PC-3 (cell line): ENCODE data around the gene CCDC34. TPM values are rescaled to one million over a fixed set of nuclear protein-coding genes. Genes with fewer than 3 reads are reported as not detected.
A peak's percentile ranks its signal among the peaks of the same experiment; 100 is the strongest.

Experiments
- ATAC-seq: fragments of 200-7000 bp; cut with Tn5 transposase; 2 replicates; pipeline ENCODE4 v1.9.1; 2020; ENCODE audit warnings: mild to moderate bottlenecking, moderate library complexity
- BruUV-seq: library from RNA; stranded (reverse); fragments of 400-500 nt; replicated peaks from 2 replicates; lab custom pipeline; 2021; lab: Mats Ljungman, UMichigan
- CTCF ChIA-PET: fragments of 300-600 bp; sonication (Branson Sonifier 250); formaldehyde crosslinking; loops from one replicate; lab custom pipeline; 2022; ENCODE audit warnings: antibody characterized with exemption; lab: Charles Lee
- POLR2A ChIA-PET: fragments of 300-600 bp; sonication (Branson Sonifier 250); formaldehyde crosslinking; loops from one replicate; lab custom pipeline; 2022; ENCODE audit warnings: antibody characterized with exemption; ENCODE audit not compliant: unreplicated experiment; lab: Charles Lee
- DNase-seq: peaks from one replicate; pipeline ENCODE4 v3.0.0-alpha.2; 2015
- H2AFZ ChIP-seq: fragments of 300-600 bp; sonication (generic); 2 replicates; pipeline ENCODE4 v1.6.0; 2016; ENCODE audit warnings: antibody characterized with exemption, low read length
- H3F3A ChIP-seq: fragments of 300-600 bp; sonication (generic); one replicate; pipeline ENCODE4 v1.6.0; 2017; ENCODE audit warnings: antibody characterized with exemption, low read length, control low read depth, mild to moderate bottlenecking; ENCODE audit not compliant: unreplicated experiment
- H3K27ac ChIP-seq: fragments of 300-600 bp; sonication (generic); 2 replicates; pipeline ENCODE4 v1.5.1; 2016; ENCODE audit warnings: mild to moderate bottlenecking, low read length
- H3K27me3 ChIP-seq: fragments of 300-600 bp; sonication (generic); 2 replicates; pipeline ENCODE4 v1.6.1; 2016; ENCODE audit warnings: low read length, mixed read lengths
- H3K36me3 ChIP-seq: fragments of 300-600 bp; sonication (generic); 2 replicates; pipeline ENCODE4 v1.6.1; 2016; ENCODE audit warnings: low read depth, mixed run types, low read length, mixed read lengths
- H3K4me1 ChIP-seq: fragments of 300-600 bp; sonication (generic); 2 replicates; pipeline ENCODE4 v1.5.1; 2016; ENCODE audit warnings: low read length; ENCODE audit not compliant: insufficient read depth
- H3K4me2 ChIP-seq: fragments of 300-600 bp; sonication (generic); 2 replicates; pipeline ENCODE4 v1.6.0; 2016; ENCODE audit warnings: low read length
- H3K4me3 ChIP-seq: fragments of 300-600 bp; sonication (generic); 2 replicates; pipeline ENCODE4 v1.5.1; 2016; ENCODE audit warnings: mild to moderate bottlenecking, low read length, mixed read lengths
- H3K79me2 ChIP-seq: fragments of 300-600 bp; sonication (generic); 2 replicates; pipeline ENCODE4 v1.6.1; 2017; ENCODE audit warnings: low read length, mixed read lengths
- H3K9ac ChIP-seq: fragments of 300-600 bp; sonication (generic); 2 replicates; pipeline ENCODE4 v1.6.0; 2016; ENCODE audit warnings: mild to moderate bottlenecking, low read length
- H3K9me2 ChIP-seq: fragments of 300-600 bp; sonication (generic); replicated peaks from 2 replicates; pipeline ENCODE4 v1.6.1; 2016; ENCODE audit warnings: mixed run types, low read length, mixed read lengths
- H3K9me3 ChIP-seq: fragments of 300-600 bp; sonication (generic); 2 replicates; pipeline ENCODE4 v1.6.1; 2016; ENCODE audit warnings: low read length, mixed read lengths
- H4K20me1 ChIP-seq: fragments of 300-600 bp; sonication (generic); 2 replicates; pipeline ENCODE4 v1.6.1; 2016; ENCODE audit warnings: low read length, mixed read lengths
- EZH2 ChIP-seq: fragments of 300-600 bp; sonication (generic); IDR thresholded peaks from one replicate; pipeline ENCODE4 v1.6.1; 2017; ENCODE audit warnings: antibody characterized with exemption, mild to moderate bottlenecking, low read length; ENCODE audit not compliant: unreplicated experiment
- EZH2phosphoT487 ChIP-seq: fragments of 300-600 bp; sonication (generic); IDR thresholded peaks from 2 replicates; pipeline ENCODE4 v1.6.1; 2018; ENCODE audit warnings: mild to moderate bottlenecking, antibody characterized with exemption, low read length, borderline replicate concordance
- intact Hi-C: fragments of 100-400 bp; cut with micrococcal nuclease; formaldehyde crosslinking; loops from 2 replicates; pipeline ENCODE4 v1.9.0; 2023
- total RNA-seq: library from RNA; depleted of rRNA; stranded (reverse); fragments of >200 nt; gene quantifications from 2 replicates; pipeline ENCODE4 v1.2.3, GENCODE V29; 2014
- TF ChIP-seq, protein P1 (sequence below): fragments of 300-600 bp; sonication (generic); conservative IDR thresholded peaks from 2 replicates; pipeline ENCODE4 v1.5.1; 2017; ENCODE audit warnings: antibody characterized with exemption, low read depth, mild to moderate bottlenecking, low read length

The CCDC34 gene
- total RNA-seq, 1 experiment from 2014 or later: 11.0 TPM

DNA sequence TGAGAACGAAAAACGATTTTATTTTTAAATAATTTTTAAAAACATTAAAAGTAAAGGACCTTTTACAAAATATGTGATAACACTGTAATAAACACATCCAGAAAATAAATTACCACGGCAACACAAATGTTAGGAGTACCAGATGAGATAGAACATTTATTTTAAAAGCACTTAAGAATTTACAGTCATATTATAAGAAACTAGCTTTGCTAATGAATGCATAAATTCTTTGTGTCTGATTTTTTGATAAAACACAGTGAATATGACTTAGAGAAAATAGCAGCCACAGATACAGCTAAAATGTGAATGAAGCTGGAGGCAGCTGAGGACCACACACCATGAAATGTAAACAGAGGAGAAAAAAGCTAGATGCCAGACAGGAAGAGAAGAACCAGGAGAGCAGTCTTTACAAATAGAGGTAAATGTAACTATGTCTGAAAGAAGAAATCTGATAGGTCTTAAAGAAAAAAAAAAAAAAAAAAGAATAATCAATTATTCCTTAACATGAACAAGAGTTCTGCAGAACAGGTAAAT, 14.6 kb downstream of the CCDC34 start:
- peak overlapping the region; percentile 74 for H3K4me2 ChIP-seq
- no peaks in the 10 kb centered on the region for H3K9me2 ChIP-seq
- no peak overlapping the region for H3K9ac ChIP-seq
- 0 out of 2 replicates have a peak, but pooled peaks cover 3% of the 10 kb centered on the region for H3K36me3 ChIP-seq
- BruUV-seq: no TSS peak
- no peaks in the 10 kb centered on the region for H3K27me3 ChIP-seq
- H3K9me3 ChIP-seq: no peaks in the 10 kb centered on the region
- ChIA-PET CTCF (interaction anchor here (0.7 kb wide), 2 partner anchors 11 to 108 kb away, joined by 3 to 11 read pairs; no protein-coding TSS in a partner anchor), POLR2A (interaction anchor here (0.7 kb wide), 1 partner anchor 77 kb away, joined by 5 read pairs; no protein-coding TSS in a partner anchor)
- H3K4me1 ChIP-seq: peaks cover 14% of the 10 kb centered on the region
- H3K79me2 ChIP-seq: no peaks in the 10 kb centered on the region
- ATAC-seq: peak; percentile 65
- no peak overlapping the region for H2AFZ ChIP-seq
- intact Hi-C loops: loop anchor here (1.0 to 2.0 kb wide), 2 partner anchors 47 to 48 kb away; no protein-coding TSS in a partner anchor
- no peak overlapping the region for H3K4me3 ChIP-seq
- no peaks in the 10 kb centered on the region; the same call in 1 of the 2 replicates for H4K20me1 ChIP-seq
- peak overlapping the region; percentile 44; the same call in 1 of the 2 replicates for H3K27ac ChIP-seq
- DNase-seq: no peak
- H3F3A ChIP-seq: no peaks in the 10 kb centered on the region
- TF ChIP-seq, protein P1, sequence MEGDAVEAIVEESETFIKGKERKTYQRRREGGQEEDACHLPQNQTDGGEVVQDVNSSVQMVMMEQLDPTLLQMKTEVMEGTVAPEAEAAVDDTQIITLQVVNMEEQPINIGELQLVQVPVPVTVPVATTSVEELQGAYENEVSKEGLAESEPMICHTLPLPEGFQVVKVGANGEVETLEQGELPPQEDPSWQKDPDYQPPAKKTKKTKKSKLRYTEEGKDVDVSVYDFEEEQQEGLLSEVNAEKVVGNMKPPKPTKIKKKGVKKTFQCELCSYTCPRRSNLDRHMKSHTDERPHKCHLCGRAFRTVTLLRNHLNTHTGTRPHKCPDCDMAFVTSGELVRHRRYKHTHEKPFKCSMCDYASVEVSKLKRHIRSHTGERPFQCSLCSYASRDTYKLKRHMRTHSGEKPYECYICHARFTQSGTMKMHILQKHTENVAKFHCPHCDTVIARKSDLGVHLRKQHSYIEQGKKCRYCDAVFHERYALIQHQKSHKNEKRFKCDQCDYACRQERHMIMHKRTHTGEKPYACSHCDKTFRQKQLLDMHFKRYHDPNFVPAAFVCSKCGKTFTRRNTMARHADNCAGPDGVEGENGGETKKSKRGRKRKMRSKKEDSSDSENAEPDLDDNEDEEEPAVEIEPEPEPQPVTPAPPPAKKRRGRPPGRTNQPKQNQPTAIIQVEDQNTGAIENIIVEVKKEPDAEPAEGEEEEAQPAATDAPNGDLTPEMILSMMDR: no peak

DNA sequence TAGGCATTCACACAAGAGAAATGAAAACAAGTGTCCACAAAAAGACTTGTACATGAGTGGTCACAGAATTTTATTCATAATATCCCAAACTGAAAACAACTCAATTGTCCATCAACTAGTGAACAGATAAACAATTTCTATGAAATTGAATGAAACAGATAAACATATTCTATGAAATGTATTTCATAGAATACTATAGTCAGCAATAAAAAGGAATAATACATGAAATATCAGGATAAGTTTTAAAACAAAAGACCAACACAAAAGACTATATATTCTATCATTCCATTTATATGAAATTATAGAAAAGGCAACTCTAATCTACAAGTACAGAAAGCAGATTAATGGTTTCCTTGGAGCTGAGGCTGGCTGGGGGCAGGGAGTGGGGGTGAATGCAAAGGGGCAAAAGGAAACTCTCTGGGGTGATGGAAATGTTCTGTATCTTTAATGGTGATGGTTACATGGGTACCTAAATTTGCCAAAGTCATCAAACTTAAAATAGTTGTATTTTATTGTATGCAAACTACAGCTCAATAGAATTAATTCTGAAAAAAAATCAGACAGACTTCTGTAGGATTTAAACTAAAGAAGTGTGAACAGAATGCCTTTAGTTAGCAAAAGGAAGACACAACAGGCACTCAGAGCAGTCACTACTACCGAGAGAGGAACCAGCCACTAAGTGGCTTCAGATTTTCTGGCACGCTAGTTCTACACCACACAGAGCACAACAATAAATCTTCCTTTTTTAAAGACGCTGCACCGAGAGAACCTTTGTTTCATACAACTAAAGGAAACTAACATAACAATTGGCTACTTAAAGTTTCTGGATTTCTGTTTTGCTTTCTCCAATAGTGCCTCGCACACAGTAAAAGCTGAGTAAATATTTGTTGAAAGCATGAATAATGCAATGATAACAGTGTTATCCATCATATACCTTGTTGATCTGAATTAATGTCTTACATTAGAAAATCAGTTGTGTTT, 15.4 kb downstream of the CCDC34 start:
- TF ChIP-seq EZH2 (no peak), EZH2phosphoT487 (no peak)
- TF ChIP-seq, protein P1: no peak
- Histone ChIP-seq H3K27me3 (no peaks in the 10 kb centered on the region), H3K36me3 (0 out of 2 replicates have a peak, but pooled peaks cover 3% of the 10 kb centered on the region), H3K4me1 (peaks cover 14% of the 10 kb centered on the region), H3F3A (no peaks in the 10 kb centered on the region), H3K9me2 (no peaks in the 10 kb centered on the region), H4K20me1 (no peaks in the 10 kb centered on the region; the same call in 1 of the 2 replicates), H3K9me3 (no peaks in the 10 kb centered on the region), H3K4me3 (peak overlapping the region; percentile 55; the same call in 1 of the 2 replicates), H3K79me2 (no peaks in the 10 kb centered on the region), H2AFZ (peak overlapping the region; percentile 39), H3K9ac (no peak overlapping the region), H3K27ac (peak overlapping the region; percentile 44), H3K4me2 (peak overlapping the region; percentile 74)
- CTCF ChIA-PET: interaction anchor here (0.7 kb wide), 2 partner anchors 12 to 108 kb away, joined by 3 to 11 read pairs; no protein-coding TSS in a partner anchor
- POLR2A ChIA-PET: interaction anchor here (0.7 kb wide), 1 partner anchor 76 kb away, joined by 5 read pairs; no protein-coding TSS in a partner anchor
- DNase-seq: peak; percentile 47
- ATAC-seq: peak; percentile 94
- intact Hi-C loops: loop anchor here (1.0 to 2.0 kb wide), 2 partner anchors 47 to 48 kb away; no protein-coding TSS in a partner anchor
- BruUV-seq: no TSS peak
